ENCODE results near the gene ACTRT2. TPM values are rescaled to one million over a fixed set of nuclear protein-coding genes. Genes with fewer than 3 reads are reported as not detected.

Gene ACTRT2
- total and polyA plus RNA-seq, 2 of the 8 experiments (the other 6 are each of a cell fraction or from before 2014, with no cell fraction given): not detected

- Histone ChIP-seq H3K18ac (ENCODE audit: extremely low read depth, low read length) (no peak overlapping the region), H3K14ac (ENCODE audit: insufficient read length) (no peak overlapping the region), H3K9ac (replicated peaks in 1 of 4; ENCODE audit: extremely low read depth in 1 of 4, low read depth in 3 of 4, low read length in 3 of 4) (no peak overlapping the region), H4K8ac (ENCODE audit: extremely low read depth, insufficient read depth, low read length) (no peak overlapping the region), H3K23me2 (ENCODE audit: low read depth, low read length) (peaks cover 5% of the 10 kb centered on the region; the same call in 1 of the 2 replicates), H2BK5ac (ENCODE audit: low read depth, low read length) (no peak overlapping the region), H3K79me1 (ENCODE audit: low read depth, low read length) (no peaks in the 10 kb centered on the region), H4K91ac (replicated peaks; ENCODE audit: insufficient read length, low read length) (no peak overlapping the region), H3K4me3 (ENCODE audit: extremely low read depth in 1 of 4, insufficient read depth in 2 of 4, low read depth in 3 of 4, low read length in 4 of 4) (no peak overlapping the region), H3K27me3 (replicated peaks in 1 of 4; ENCODE audit: control insufficient read depth in 3 of 4, extremely low read depth in 1 of 4, insufficient read depth in 3 of 4, low read length in 3 of 4) (no peaks in the 10 kb centered on the region), H3K56ac (replicated peaks; ENCODE audit: insufficient read length, low read depth, low read length) (no peak overlapping the region), H2BK20ac (ENCODE audit: low read length) (no peak overlapping the region), H3K9me3 (ENCODE audit: insufficient read depth in 2 of 2, low read depth in 1 of 2, low read length in 1 of 2) (peaks cover 62 to 100% of the 10 kb centered on the region in 2 experiments), H2AFZ (ENCODE audit: low read length) (no peak overlapping the region), H3K4me2 (ENCODE audit: insufficient read depth in 1 of 2, low read depth in 2 of 2, low read length in 2 of 2) (no peak overlapping the region), H2BK15ac (ENCODE audit: low read length) (no peak overlapping the region), H2BK12ac (ENCODE audit: low read depth, low read length) (no peak overlapping the region), H3K27ac (ENCODE audit: low read depth, low read length) (no peak overlapping the region), H4K5ac (ENCODE audit: insufficient read length, low read depth, low read length) (no peak overlapping the region), H2AK5ac (ENCODE audit: low read depth, low read length) (no peak overlapping the region), H3K4ac (replicated peaks; ENCODE audit: insufficient read length, low read depth, low read length) (no peak overlapping the region), H3K23ac (ENCODE audit: insufficient read length) (no peak overlapping the region), H4K20me1 (replicated peaks in 1 of 2; ENCODE audit: control insufficient read depth in 1 of 2, insufficient read depth in 2 of 2, low read length in 2 of 2) (no peaks in the 10 kb centered on the region), H3K79me2 (ENCODE audit: control insufficient read depth in 1 of 2, insufficient read depth in 2 of 2, low read length in 2 of 2) (no peaks in the 10 kb centered on the region), H3K4me1 (replicated peaks in 1 of 4; ENCODE audit: control insufficient read depth in 3 of 4, insufficient read depth in 4 of 4, low read length in 3 of 4) (no peaks in the 10 kb centered on the region; a peak in 1 of 7 replicates), H3K36me3 (ENCODE audit: control insufficient read depth in 2 of 4, insufficient read depth in 4 of 4, low read length in 3 of 4) (no peaks in the 10 kb centered on the region), H2BK120ac (replicated peaks; ENCODE audit: low read depth, low read length) (no peak overlapping the region)
- FAIRE-seq: no peak
- 71% methylated on average over 15 of the region's 18 CpGs; no CpG with 5 or more reads in 1 of the 2 experiments for WGBS, 2 experiments (ENCODE audit: extremely low coverage in 1 of 2, insufficient coverage in 1 of 2, insufficient read length in 1 of 2, insufficient replicate concordance in 2 of 2, low coverage in 1 of 2, low lambda C conversion rate in 2 of 2, missing lambda C conversion rate in 1 of 2)
- DNase-seq (ENCODE audit: low read depth in 1 of 2, low spot score in 2 of 2): no peak
- ChIA-PET POLR2A (ENCODE audit: partially characterized antibody) (no interaction called here), CTCF (ENCODE audit: partially characterized antibody) (no interaction called here)
- TF ChIP-seq SIN3A (conservative IDR thresholded peaks at IDR 0.05 in 1 of 2, IDR thresholded peaks at IDR 0.05 in 1 of 2; ENCODE audit: low read depth in 1 of 2, low read length in 2 of 2) (no peak), EP300 (IDR thresholded peaks at IDR 0.05; ENCODE audit: borderline replicate concordance in 1 of 2, low read depth in 2 of 2, low read length in 2 of 2) (no peak), PHF8 (conservative IDR thresholded peaks at IDR 0.05; ENCODE audit: low read depth, low read length) (no peak), SUZ12 (IDR thresholded peaks at IDR 0.05; ENCODE audit: low read length) (no peak), MAFK (IDR thresholded peaks at IDR 0.05; ENCODE audit: low read depth, low read length) (no peak), GTF2F1 (IDR thresholded peaks at IDR 0.05; ENCODE audit: borderline replicate concordance, low read depth, low read length) (no peak), KDM1A (IDR thresholded peaks at IDR 0.05; ENCODE audit: borderline replicate concordance, low read length) (no peak), SP4 (IDR thresholded peaks at IDR 0.05; ENCODE audit: low read length) (no peak), NRF1 (IDR thresholded peaks at IDR 0.05; ENCODE audit: low read depth, low read length) (no peak), TCF12 (IDR thresholded peaks at IDR 0.05; ENCODE audit: low read depth, low read length) (no peak), POLR2AphosphoS5 (IDR thresholded peaks at IDR 0.05; ENCODE audit: low read depth, low read length) (no peak), CTBP2 (IDR thresholded peaks at IDR 0.05; ENCODE audit: borderline replicate concordance, insufficient read depth, insufficient read length, low read length) (no peak)
These were observed 47.4 kb upstream of the ACTRT2 start for GRCh38 chr1:2973601-2974593.

All from H1 (cell line).